Measurements from ENCODE around the gene AMBP.

The AMBP gene

GRCh38 chr9:114099669-114100270 is 21.7 kb upstream of the AMBP start:
- TF ChIP-seq CTCF (IDR thresholded peaks at IDR 0.05) (no peak), ZFX (IDR thresholded peaks at IDR 0.05; ENCODE audit: borderline replicate concordance) (no peak)
- H3K27ac ChIP-seq, result peak overlapping the region; percentile 87

- 0 out of 2 replicates have a peak, but pooled peaks have one; percentile 0 for TF ChIP-seq CTCF (IDR thresholded peaks at IDR 0.05)
- TF ChIP-seq ZFX (IDR thresholded peaks at IDR 0.05; ENCODE audit: borderline replicate concordance), result no peak
- peak within 1 kb of the TSS; percentile 87 for H3K27ac ChIP-seq
Observed at GRCh38 chr9:114098936-114099668, 21.0 kb upstream of the AMBP start, which contains the start of gene KIF12. KIF12 (minus strand) TSS chr9:114099292; CDS start chr9:114099276, 16 bp downstream.

GRCh38 chr9:114098021-114098935 is 20.2 kb upstream of the AMBP start:
- no peak for TF ChIP-seq ZFX (IDR thresholded peaks at IDR 0.05; ENCODE audit: borderline replicate concordance)
- peak; percentile 3; the same call in 1 of the 2 replicates for TF ChIP-seq CTCF (IDR thresholded peaks at IDR 0.05)
- H3K27ac ChIP-seq, result peak overlapping the region; percentile 87

GRCh38 chr9:114097613-114098020 is 19.5 kb upstream of the AMBP start:
- H3K27ac ChIP-seq, result peak overlapping the region; percentile 87
- TF ChIP-seq ZFX (IDR thresholded peaks at IDR 0.05; ENCODE audit: borderline replicate concordance), result no peak
- no peak for TF ChIP-seq CTCF (IDR thresholded peaks at IDR 0.05)

GRCh38 chr9:114096866-114097612 is 18.9 kb upstream of the AMBP start:
- no peak for TF ChIP-seq ZFX (IDR thresholded peaks at IDR 0.05; ENCODE audit: borderline replicate concordance)
- no peak for TF ChIP-seq CTCF (IDR thresholded peaks at IDR 0.05)
- peak overlapping the region; percentile 87 for H3K27ac ChIP-seq

- TF ChIP-seq CTCF (IDR thresholded peaks at IDR 0.05) (peak; percentile 9; the same call in 1 of the 2 replicates), ZFX (IDR thresholded peaks at IDR 0.05; ENCODE audit: borderline replicate concordance) (no peak)
- peak overlapping the region; percentile 23; the same call in 1 of the 2 replicates for H3K27ac ChIP-seq
Observed at GRCh38 chr9:114096041-114096511, 18.0 kb upstream of the AMBP start.

Data from 22Rv1 (cell line).